Naive thymus-derived CD8-positive, alpha-beta T cell (primary cell): ENCODE data around the gene PHF10. TPM values are rescaled to one million over a fixed set of nuclear protein-coding genes. Genes with fewer than 3 reads are reported as not detected.

Source experiments
- ATAC-seq, 2 donors: fragments of 150-1000 bp; cut with Tn5 transposase in 1 of 2; sonication (Bioruptor Pico), chemical (Tn5 transposase) in 1 of 2; 1 replicate in 1 of 2; 2 replicates in 1 of 2; pipeline ENCODE4 v1.10.0; 2021; ENCODE audit warnings: mild to moderate bottlenecking in 2 of 2, moderate library complexity in 2 of 2
- POLR2A ChIA-PET: fragments of 350-600 bp; sonication (Branson Sonifier 250); formaldehyde crosslinking; loops from one replicate; lab custom pipeline; 2021; ENCODE audit warnings: antibody characterized with exemption; lab: Charles Lee
- DNase-seq, 10 donors: peaks; one replicate each; pipeline versions ENCODE4 v3.0.0 to v3.0.0-alpha.2; 2020 to 2022
- H3K27ac Mint-ChIP-seq, 10 donors: one replicate each; pipeline ENCODE4 v1.8.0; 2020 to 2022; ENCODE audit warnings: mild to moderate bottlenecking in 10 of 10, mixed read lengths in 10 of 10, moderate library complexity in 4 of 10, inconsistent platforms in 1 of 10
- H3K27me3 Mint-ChIP-seq, 5 donors: one replicate each; pipeline ENCODE4 v1.8.0; 2021 to 2022; ENCODE audit warnings: mixed read lengths in 5 of 5
- H3K36me3 Mint-ChIP-seq, 3 donors: one replicate each; pipeline ENCODE4 v1.8.0; 2020 to 2022; ENCODE audit warnings: mixed read lengths in 3 of 3, mild to moderate bottlenecking in 2 of 3, inconsistent platforms in 1 of 3
- H3K4me1 Mint-ChIP-seq, 4 donors: one replicate each; pipeline ENCODE4 v1.8.0; 2021 to 2022; ENCODE audit warnings: mixed read lengths in 4 of 4
- H3K4me3 Mint-ChIP-seq, 10 donors: one replicate each; pipeline ENCODE4 v1.8.0; 2020 to 2022; ENCODE audit warnings: mild to moderate bottlenecking in 10 of 10, mixed read lengths in 10 of 10, moderate library complexity in 6 of 10, inconsistent platforms in 1 of 10
- H3K9me3 Mint-ChIP-seq, 9 donors: one replicate each; pipeline ENCODE4 v1.8.0; 2020 to 2022; ENCODE audit warnings: mixed read lengths in 9 of 9, mild to moderate bottlenecking in 3 of 9, inconsistent platforms in 1 of 9, moderate library complexity in 1 of 9
- polyA plus RNA-seq, 3 donors: library from polyadenylated mRNA; unstranded; fragments of 300-500 nt; fragmentation: Illumina TruSeq; gene quantifications; one replicate each; pipeline ENCODE4 v1.2.3, GENCODE V29; 2021
- total RNA-seq, 8 experiments: library from RNA in 2 of 8; stranded (reverse) in 2 of 8; gene quantifications; one replicate each; pipeline ENCODE4 v1.2.3 and lab custom pipeline; 2021 to 2026

Gene PHF10
- total and polyA plus RNA-seq, 5 experiments from 2014 or later, result 13.1 to 126 (median 23.2) TPM

DNA sequence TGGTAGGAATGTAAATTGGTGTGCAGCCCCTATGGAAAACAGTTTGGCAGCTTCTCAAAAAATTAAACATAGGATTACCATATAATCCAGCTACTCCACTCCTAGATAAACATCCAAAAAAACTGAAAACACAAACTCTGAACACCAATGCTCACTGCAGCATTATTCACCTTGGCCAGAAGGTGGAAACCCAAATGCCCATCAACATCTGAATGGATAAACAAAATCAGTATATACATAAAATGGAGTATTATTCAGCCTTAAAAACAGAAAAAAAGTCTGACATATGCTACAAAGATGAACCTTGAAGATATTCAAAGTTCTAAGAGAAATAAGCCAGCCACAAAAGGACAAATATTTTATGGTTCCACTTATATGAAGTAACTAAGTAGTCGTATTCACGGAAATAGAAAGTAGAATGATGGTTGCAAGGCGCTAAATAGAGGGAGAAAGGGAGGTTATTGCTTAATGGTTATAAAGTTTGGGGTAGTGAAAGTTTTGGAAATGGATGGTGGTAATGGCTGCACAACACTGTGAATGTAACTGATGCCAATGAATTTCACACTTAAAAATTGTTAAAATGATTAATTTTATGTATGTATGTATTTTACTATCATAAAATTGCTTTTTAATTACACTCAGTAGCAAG is 4.0 kb downstream of the PHF10 start:
- H3K4me3 Mint-ChIP-seq, result peak overlapping the region in 5 of 10 donors; percentile 1 to 45 (median 39)
- H3K36me3 Mint-ChIP-seq, result peaks cover 0 to 35% (median 8%) of the 10 kb centered on the region in 3 donors
- H3K27me3 Mint-ChIP-seq, result no peaks in the 10 kb centered on the region
- DNase-seq, result no peak
- no peaks in the 10 kb centered on the region for H3K9me3 Mint-ChIP-seq
- ATAC-seq, result no peak
- POLR2A ChIA-PET, result interaction anchor here (0.9 to 8.9 kb wide), 5 partner anchors 11 to 31 kb away, joined by 3 to 112 read pairs (median 22); partner anchors contain the start of genes C6orf120, DYNLT2, ERMARD and WDR27
- peaks cover 19 to 43% (median 34%) of the 10 kb centered on the region in 4 donors for H3K4me1 Mint-ChIP-seq
- peak overlapping the region; percentile 29 to 96 (median 46) for H3K27ac Mint-ChIP-seq

DNA sequence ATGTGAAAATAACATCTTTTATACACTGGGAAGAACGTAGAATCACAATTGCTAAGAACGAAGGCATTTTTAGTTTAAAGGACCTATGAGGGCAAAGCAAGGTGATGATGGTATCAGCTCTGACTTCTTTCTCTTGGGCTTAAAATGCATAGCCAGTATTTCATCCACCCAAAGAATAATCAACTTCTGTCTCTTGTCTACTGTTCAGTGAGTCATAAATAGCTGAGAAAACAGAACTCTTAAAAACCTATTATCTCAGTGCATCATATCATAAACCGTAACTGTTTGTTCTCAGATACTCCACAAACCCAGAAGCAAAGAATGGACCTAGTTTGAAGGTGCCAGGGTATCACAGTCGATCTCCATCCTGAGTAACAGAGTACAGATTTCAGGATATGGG is 5.2 kb downstream of the PHF10 start:
- Mint-ChIP-seq H3K4me3 (peak overlapping the region in 1 of 10 donors; percentile 8), H3K36me3 (peaks cover 0 to 47% (median 15%) of the 10 kb centered on the region in 3 donors), H3K27ac (peak overlapping the region in 8 of 10 donors; percentile 20 to 96 (median 68)), H3K27me3 (no peaks in the 10 kb centered on the region), H3K9me3 (no peaks in the 10 kb centered on the region), H3K4me1 (peaks cover 19 to 39% (median 32%) of the 10 kb centered on the region in 4 donors)
- DNase-seq (no peak), ATAC-seq (no peak)
- POLR2A ChIA-PET, result interaction anchor here (0.9 to 4.0 kb wide), 2 partner anchors 11 to 17 kb away, joined by 4 to 22 read pairs; partner anchors contain the start of genes C6orf120 and WDR27

DNA sequence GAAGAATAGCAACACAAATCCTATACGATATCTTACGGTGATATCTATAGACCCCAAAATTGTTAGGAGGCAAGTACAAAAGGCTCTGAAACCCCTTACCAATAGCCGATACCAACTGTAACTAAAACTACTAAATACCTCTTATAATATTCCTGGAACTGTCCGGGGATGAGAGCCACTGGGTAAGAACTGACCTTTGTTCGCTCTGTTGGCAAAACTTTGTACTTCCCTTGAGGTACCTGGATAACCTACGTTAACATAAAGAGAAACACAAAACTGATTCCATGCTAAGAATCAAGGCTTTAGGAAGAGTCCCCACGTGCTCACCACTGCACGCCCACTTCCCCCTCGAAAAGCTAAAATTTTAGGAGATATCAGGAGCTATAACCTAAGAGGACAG is 9.7 kb downstream of the PHF10 start:
- Mint-ChIP-seq H3K4me3 (no peak overlapping the region), H3K4me1 (peaks cover 11 to 14% (median 12%) of the 10 kb centered on the region in 4 donors), H3K27me3 (no peaks in the 10 kb centered on the region), H3K36me3 (peaks cover 0 to 81% (median 28%) of the 10 kb centered on the region in 3 donors), H3K27ac (peak overlapping the region in 2 of 10 donors; percentile 8 to 31), H3K9me3 (no peaks in the 10 kb centered on the region)
- ATAC-seq, result no peak
- POLR2A ChIA-PET, result no interaction called here
- DNase-seq, result no peak

DNA sequence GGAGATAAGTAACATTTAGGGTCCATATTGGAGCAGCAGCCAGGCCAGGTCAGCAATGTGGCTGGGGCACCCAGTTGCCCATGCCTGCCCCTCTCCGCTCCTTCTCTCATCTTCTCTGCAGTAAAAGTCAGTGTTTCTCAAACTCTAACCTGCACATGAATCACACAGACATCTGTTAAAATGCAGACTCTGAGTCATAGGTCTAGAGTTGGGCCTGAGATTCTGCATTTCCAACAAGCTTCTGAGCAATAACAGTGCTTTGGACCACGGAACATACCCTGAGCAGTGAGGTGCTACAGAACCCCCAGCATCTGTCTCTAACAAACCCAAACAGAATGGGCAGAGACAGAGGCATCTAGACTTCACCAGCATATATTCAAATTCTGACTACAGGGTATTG is 10.1 kb downstream of the PHF10 start:
- Mint-ChIP-seq H3K9me3 (no peaks in the 10 kb centered on the region), H3K27me3 (no peaks in the 10 kb centered on the region), H3K27ac (peak overlapping the region in 2 of 10 donors; percentile 8 to 31), H3K4me3 (no peak overlapping the region), H3K4me1 (peaks cover 7 to 11% (median 9%) of the 10 kb centered on the region in 4 donors), H3K36me3 (peaks cover 0 to 81% (median 27%) of the 10 kb centered on the region in 3 donors)
- ATAC-seq (no peak), DNase-seq (no peak)
- POLR2A ChIA-PET, result no interaction called here

- Mint-ChIP-seq H3K9me3 (no peaks in the 10 kb centered on the region), H3K27ac (peak overlapping the region in 1 of 10 donors; percentile 41), H3K36me3 (peaks cover 0 to 74% (median 21%) of the 10 kb centered on the region in 3 donors), H3K4me1 (peaks cover 9 to 37% (median 26%) of the 10 kb centered on the region in 4 donors), H3K4me3 (no peak overlapping the region), H3K27me3 (no peaks in the 10 kb centered on the region)
- no peak for ATAC-seq
- DNase-seq, result no peak
- POLR2A ChIA-PET, result interaction anchor here (0.7 to 4.1 kb wide), 4 partner anchors 8 to 14 kb away, joined by 3 to 25 read pairs (median 4); partner anchors contain the start of genes C6orf120, PHF10 and WDR27
These were observed 14.3 kb downstream of the PHF10 start for GRCh38 chr6:169710009-169710408.

DNA sequence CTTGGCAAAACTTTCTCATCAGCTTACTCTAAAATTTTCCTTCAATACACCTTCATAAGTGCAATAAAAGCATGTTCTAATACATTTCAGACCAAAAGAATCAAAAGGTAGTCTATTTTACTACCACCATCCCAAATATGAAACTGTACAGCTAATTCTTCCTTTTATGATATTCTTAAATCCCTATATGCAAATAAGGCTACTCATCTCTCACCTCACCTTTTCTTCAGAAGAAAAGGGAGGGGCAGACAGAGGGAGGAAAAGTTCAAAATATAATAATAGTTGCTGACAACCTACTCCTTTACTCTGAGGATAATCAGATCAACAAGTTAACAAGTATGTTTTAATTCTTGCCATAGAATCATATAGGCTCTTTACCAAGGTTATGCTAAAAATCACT is 15.0 kb downstream of the PHF10 start:
- POLR2A ChIA-PET, result interaction anchor here (0.6 to 4.1 kb wide), 5 partner anchors 11 to 820 kb away, joined by 3 to 25 read pairs (median 4); partner anchors contain the start of gene PHF10

GRCh38 chr6:169707772-169708171 is 16.5 kb downstream of the PHF10 start:
- H3K27me3 Mint-ChIP-seq, result no peaks in the 10 kb centered on the region
- no peaks in the 10 kb centered on the region for H3K9me3 Mint-ChIP-seq
- peaks cover 11 to 58% (median 43%) of the 10 kb centered on the region in 4 donors for H3K4me1 Mint-ChIP-seq
- no peak overlapping the region for H3K4me3 Mint-ChIP-seq
- peak overlapping the region in 9 of 10 donors; percentile 1 to 76 (median 52) for H3K27ac Mint-ChIP-seq
- H3K36me3 Mint-ChIP-seq, result peaks cover 0 to 68% (median 14%) of the 10 kb centered on the region in 3 donors
- DNase-seq (no peak), ATAC-seq (no peak)
- POLR2A ChIA-PET, result interaction anchor here (1.2 to 4.1 kb wide), 2 partner anchors 12 to 14 kb away, joined by 4 to 25 read pairs; no protein-coding TSS in a partner anchor

More for the DNA sequence above, 15.0 kb downstream of the PHF10 start:
- ATAC-seq, result no peak
- no peaks in the 10 kb centered on the region for H3K9me3 Mint-ChIP-seq
- peaks cover 11 to 43% (median 32%) of the 10 kb centered on the region in 4 donors for H3K4me1 Mint-ChIP-seq
- no peak overlapping the region for H3K4me3 Mint-ChIP-seq
- no peak for DNase-seq
- peak overlapping the region in 1 of 10 donors; percentile 44 for H3K27ac Mint-ChIP-seq
- H3K27me3 Mint-ChIP-seq, result no peaks in the 10 kb centered on the region
- H3K36me3 Mint-ChIP-seq, result peaks cover 0 to 70% (median 16%) of the 10 kb centered on the region in 3 donors

DNA sequence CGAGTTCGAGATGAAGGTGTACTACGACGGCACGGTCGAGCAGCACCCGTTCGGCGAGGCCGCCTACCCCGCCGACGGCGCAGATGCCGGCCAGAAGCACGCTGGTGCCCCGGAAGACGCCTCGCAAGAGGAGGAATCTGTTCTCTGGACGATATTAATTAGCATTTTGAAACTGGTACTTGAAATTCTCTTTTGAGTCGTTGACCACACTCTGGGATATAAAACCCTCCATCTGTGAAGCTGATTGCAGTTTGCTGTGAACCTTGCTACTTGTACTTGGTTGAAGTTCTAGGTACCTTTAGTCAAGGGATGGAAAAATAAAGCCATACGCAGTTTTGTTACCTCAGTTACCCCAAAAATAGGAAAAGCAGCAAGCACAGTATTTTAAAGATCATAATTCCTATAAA is 21.5 kb downstream of the PHF10 start:
- H3K36me3 Mint-ChIP-seq, result peaks cover 0 to 32% (median 1%) of the 10 kb centered on the region in 3 donors
- H3K4me1 Mint-ChIP-seq, result peaks cover 20 to 76% (median 63%) of the 10 kb centered on the region in 4 donors
- no peaks in the 10 kb centered on the region for H3K9me3 Mint-ChIP-seq
- H3K4me3 Mint-ChIP-seq, result peak overlapping the region; percentile 83 to 93 (median 90)
- DNase-seq, result no peak
- ATAC-seq, result peak; percentile 3 to 4
- POLR2A ChIA-PET, result interaction anchor here (0.8 to 5.7 kb wide), 7 partner anchors 15 to 881 kb away, joined by 3 to 129 read pairs (median 21); partner anchors contain the start of genes DYNLT2, ERMARD, PHF10 and PSMB1
- H3K27me3 Mint-ChIP-seq, result no peaks in the 10 kb centered on the region
- H3K27ac Mint-ChIP-seq, result peak overlapping the region; percentile 89 to 97 (median 94)

GRCh38 chr6:169701954-169702839 is 22.1 kb downstream of the PHF10 start, which contains the start of the genes C6orf120 and WDR27:
Gene C6orf120, plus strand, starts transcription at chr6:169702126. Its CDS starts 334 bp downstream, at chr6:169702460.
Gene WDR27, minus strand, starts transcription at chr6:169702029. Its CDS starts 13,024 bp downstream, at chr6:169689005.
- H3K27ac Mint-ChIP-seq, result peak within 1 kb of the TSS; percentile 89 to 97 (median 94)
- no peaks in the 10 kb centered on the region for H3K9me3 Mint-ChIP-seq
- DNase-seq, result peak; percentile 93 to 98 (median 96)
- POLR2A ChIA-PET, result interaction anchor here (0.6 to 5.7 kb wide), 15 partner anchors 8 to 882 kb away, joined by 3 to 129 read pairs (median 4); partner anchors contain the start of genes DYNLT2, ERMARD, FAM120B and PHF10
- H3K27me3 Mint-ChIP-seq, result no peaks in the 10 kb centered on the region
- peaks cover 0 to 28% (median 1%) of the 10 kb centered on the region in 3 donors for H3K36me3 Mint-ChIP-seq
- H3K4me1 Mint-ChIP-seq, result peaks cover 19 to 75% (median 59%) of the 10 kb centered on the region in 4 donors
- H3K4me3 Mint-ChIP-seq, result peak within 1 kb of the TSS; percentile 87 to 94 (median 91)
- peak; percentile 88 for ATAC-seq

- Mint-ChIP-seq H3K27ac (peak overlapping the region; percentile 70 to 97 (median 94)), H3K4me1 (peaks cover 16 to 69% (median 55%) of the 10 kb centered on the region in 4 donors), H3K9me3 (no peaks in the 10 kb centered on the region), H3K4me3 (peak overlapping the region; percentile 84 to 94 (median 90)), H3K27me3 (no peaks in the 10 kb centered on the region), H3K36me3 (peaks cover 0 to 25% (median 1%) of the 10 kb centered on the region in 3 donors)
- DNase-seq, result no peak
- POLR2A ChIA-PET, result interaction anchor here (0.7 to 5.7 kb wide), 12 partner anchors 8 to 852 kb away, joined by 3 to 129 read pairs (median 5); partner anchors contain the start of genes DYNLT2, ERMARD, FAM120B and PHF10
- peak; percentile 8 to 15 for ATAC-seq
These were observed 22.9 kb downstream of the PHF10 start for GRCh38 chr6:169701311-169701953.

DNA sequence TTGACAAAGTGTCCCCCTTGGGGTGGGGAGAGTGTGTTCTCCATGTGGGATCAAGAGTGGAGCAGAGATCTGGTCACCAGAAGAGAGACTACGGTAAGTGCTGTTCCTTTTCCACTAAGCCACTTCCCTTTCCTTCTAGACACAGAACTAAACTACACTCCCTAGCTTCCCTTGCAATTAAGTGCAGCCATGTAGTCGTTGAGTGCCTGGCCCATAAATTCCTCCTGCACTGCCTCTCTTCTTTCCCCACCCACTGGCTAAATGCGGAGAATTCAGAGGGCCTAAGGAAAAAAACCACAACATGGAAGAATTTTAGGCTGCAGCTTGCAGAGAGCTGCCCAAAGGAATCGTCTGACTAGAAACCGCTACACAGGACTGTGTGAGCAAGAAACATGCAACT is 24.0 kb downstream of the PHF10 start:
- Mint-ChIP-seq H3K4me3 (peak overlapping the region in 7 of 10 donors; percentile 15 to 91 (median 50)), H3K27me3 (no peaks in the 10 kb centered on the region), H3K9me3 (peaks cover 0 to 4% (median 0%) of the 10 kb centered on the region in 9 donors), H3K4me1 (peaks cover 14 to 58% (median 46%) of the 10 kb centered on the region in 4 donors), H3K36me3 (peaks cover 2 to 17% (median 4%) of the 10 kb centered on the region in 3 donors), H3K27ac (peak overlapping the region in 6 of 10 donors; percentile 49 to 96 (median 76))
- ATAC-seq (no peak), DNase-seq (no peak)
- POLR2A ChIA-PET, result no interaction called here
